ENCODE data around the gene DDX43. TPM values are rescaled to one million over a fixed set of nuclear protein-coding genes. Genes with fewer than 3 reads are reported as not detected.

The DDX43 gene
- total RNA-seq (1 to 10 TPM in 1 of 5 experiments, under 1 TPM in 3, not detected in 1; 0.32 to 2.4 (median 0.59) TPM), polyA plus RNA-seq (under 1 TPM; 0.29 to 0.38 TPM), total RNA-seq (1.6 reads per million, percentile 5 among the genes with 10 or more reads in this experiment)

- H3K4me1 ChIP-seq (ENCODE audit: control insufficient read depth in 2 of 2, insufficient read depth in 2 of 2, low read length in 2 of 2), result peaks cover 0 to 7% of the 10 kb centered on the region in 2 donors
- peak within 1 kb of the TSS; percentile 43 for H3K4me3 ChIP-seq (ENCODE audit: low read length)
- no peaks in the 10 kb centered on the region for H3K9me3 ChIP-seq (ENCODE audit: control insufficient read depth in 2 of 3, low read length in 3 of 3)
- H3K27ac ChIP-seq (ENCODE audit: low read depth, low read length), result peak within 1 kb of the TSS; percentile 68
- Mint-ChIP-seq H3K4me1 (peaks cover 0 to 23% (median 0%) of the 10 kb centered on the region in 7 donors), H3K36me3 (peaks cover 0 to 13% (median 0%) of the 10 kb centered on the region in 5 donors), H3K27ac (peak within 1 kb of the TSS in 7 of 9 donors; percentile 62 to 95 (median 84)), H3K4me3 (peak within 1 kb of the TSS; percentile 32 to 86 (median 78)), H3K27me3 (peaks cover 0 to 6% (median 0%) of the 10 kb centered on the region in 5 donors), H3K9me3 (peaks cover 0 to 4% (median 0%) of the 10 kb centered on the region in 11 donors)
- ATAC-seq, result peak; percentile 79
- H3K36me3 ChIP-seq (ENCODE audit: control insufficient read depth in 2 of 3, insufficient read depth in 3 of 3, low read length in 3 of 3), result no peaks in the 10 kb centered on the region
- no peaks in the 10 kb centered on the region for H3K27me3 ChIP-seq (ENCODE audit: control insufficient read depth in 2 of 2, insufficient read depth in 2 of 2, low read length in 2 of 2)
- DNase-seq, result peak in 8 of 9 donors; percentile 13 to 60 (median 34)
- ChIA-PET CTCF (no interaction called here), POLR2A (no interaction called here)
- intact Hi-C loops (cut with micrococcal nuclease), result no loop called here
These were observed at the start of gene DDX43 for GRCh38 chr6:73394577-73395354. TSS of gene DDX43 (plus strand) at chr6:73394828. CDS start at chr6:73394906, 78 bp downstream.

- no peaks in the 10 kb centered on the region for H3K4me1 ChIP-seq (ENCODE audit: control insufficient read depth in 2 of 2, insufficient read depth in 2 of 2, low read length in 2 of 2)
- no peak overlapping the region for H3K27ac ChIP-seq (ENCODE audit: low read depth, low read length)
- H3K4me3 ChIP-seq (ENCODE audit: low read length), result no peak overlapping the region
- Mint-ChIP-seq H3K9me3 (no peaks in the 10 kb centered on the region), H3K4me1 (peaks cover 0 to 4% (median 0%) of the 10 kb centered on the region in 7 donors), H3K36me3 (no peaks in the 10 kb centered on the region), H3K27ac (no peak overlapping the region), H3K27me3 (peaks cover 41 to 62% (median 44%) of the 10 kb centered on the region in 5 donors), H3K4me3 (no peak overlapping the region)
- CTCF ChIA-PET, result interaction anchor here (0.6 kb wide), 1 partner anchor 661 kb away, joined by 5 read pairs; no protein-coding TSS in a partner anchor
- POLR2A ChIA-PET, result no interaction called here
- H3K27me3 ChIP-seq (ENCODE audit: control insufficient read depth in 2 of 2, insufficient read depth in 2 of 2, low read length in 2 of 2), result no peaks in the 10 kb centered on the region
- ATAC-seq (no peak), DNase-seq (no peak)
- no peaks in the 10 kb centered on the region for H3K9me3 ChIP-seq (ENCODE audit: control insufficient read depth in 2 of 3, low read length in 3 of 3)
- intact Hi-C loops (cut with micrococcal nuclease), result no loop called here
- no peaks in the 10 kb centered on the region for H3K36me3 ChIP-seq (ENCODE audit: control insufficient read depth in 2 of 3, insufficient read depth in 3 of 3, low read length in 3 of 3)
These were observed 46.0 kb upstream of the DDX43 start for GRCh38 chr6:73348550-73349204.

- H3K4me3 ChIP-seq (ENCODE audit: low read length), result no peak overlapping the region
- H3K9me3 Mint-ChIP-seq, result no peaks in the 10 kb centered on the region
- H3K27me3 ChIP-seq (ENCODE audit: control insufficient read depth in 2 of 2, insufficient read depth in 2 of 2, low read length in 2 of 2), result no peaks in the 10 kb centered on the region
- H3K4me3 Mint-ChIP-seq, result no peak overlapping the region
- no peaks in the 10 kb centered on the region for H3K36me3 ChIP-seq (ENCODE audit: control insufficient read depth in 2 of 3, insufficient read depth in 3 of 3, low read length in 3 of 3)
- peaks cover 0 to 4% (median 0%) of the 10 kb centered on the region in 7 donors for H3K4me1 Mint-ChIP-seq
- H3K36me3 Mint-ChIP-seq, result no peaks in the 10 kb centered on the region
- intact Hi-C loops (cut with micrococcal nuclease), result no loop called here
- H3K27ac Mint-ChIP-seq, result no peak overlapping the region
- DNase-seq, result no peak
- ChIA-PET POLR2A (no interaction called here), CTCF (interaction anchor here (0.6 kb wide), 1 partner anchor 662 kb away, joined by 5 read pairs; no protein-coding TSS in a partner anchor)
- H3K4me1 ChIP-seq (ENCODE audit: control insufficient read depth in 2 of 2, insufficient read depth in 2 of 2, low read length in 2 of 2), result no peaks in the 10 kb centered on the region
- ATAC-seq, result no peak
- no peak overlapping the region for H3K27ac ChIP-seq (ENCODE audit: low read depth, low read length)
- H3K9me3 ChIP-seq (ENCODE audit: control insufficient read depth in 2 of 3, low read length in 3 of 3), result no peaks in the 10 kb centered on the region
- H3K27me3 Mint-ChIP-seq, result peaks cover 41 to 58% (median 44%) of the 10 kb centered on the region in 5 donors
These were observed 45.3 kb upstream of the DDX43 start for GRCh38 chr6:73349311-73349710.

- H3K4me1 ChIP-seq (ENCODE audit: control insufficient read depth in 2 of 2, insufficient read depth in 2 of 2, low read length in 2 of 2), result no peaks in the 10 kb centered on the region
- no peak within 1 kb of the TSS for H3K4me3 Mint-ChIP-seq
- H3K27me3 ChIP-seq (ENCODE audit: control insufficient read depth in 2 of 2, insufficient read depth in 2 of 2, low read length in 2 of 2), result no peaks in the 10 kb centered on the region
- ATAC-seq, result no peak
- H3K36me3 ChIP-seq (ENCODE audit: control insufficient read depth in 2 of 3, insufficient read depth in 3 of 3, low read length in 3 of 3), result no peaks in the 10 kb centered on the region
- peaks cover 23 to 37% (median 28%) of the 10 kb centered on the region in 5 donors for H3K27me3 Mint-ChIP-seq
- no peaks in the 10 kb centered on the region for H3K36me3 Mint-ChIP-seq
- peaks cover 0 to 4% (median 0%) of the 10 kb centered on the region in 7 donors for H3K4me1 Mint-ChIP-seq
- H3K4me3 ChIP-seq (ENCODE audit: low read length), result no peak within 1 kb of the TSS
- no peaks in the 10 kb centered on the region for H3K9me3 ChIP-seq (ENCODE audit: control insufficient read depth in 2 of 3, low read length in 3 of 3)
- DNase-seq, result no peak
- H3K9me3 Mint-ChIP-seq, result no peaks in the 10 kb centered on the region
- CTCF ChIA-PET, result no interaction called here
- POLR2A ChIA-PET, result no interaction called here
- no peak within 1 kb of the TSS for H3K27ac Mint-ChIP-seq
- intact Hi-C loops (cut with micrococcal nuclease), result no loop called here
- H3K27ac ChIP-seq (ENCODE audit: low read depth, low read length), result no peak within 1 kb of the TSS
These were observed 40.7 kb upstream of the DDX43 start, which contains the start of gene DPPA5 for GRCh38 chr6:73353636-73354593. TSS of gene DPPA5 (minus strand) at chr6:73354276. CDS start at chr6:73354225, 51 bp downstream.

- H3K27ac ChIP-seq (ENCODE audit: low read depth, low read length), result no peak within 1 kb of the TSS
- ATAC-seq (no peak), DNase-seq (no peak)
- Mint-ChIP-seq H3K4me3 (no peak within 1 kb of the TSS), H3K27ac (no peak within 1 kb of the TSS), H3K4me1 (no peaks in the 10 kb centered on the region), H3K36me3 (peaks cover 0 to 3% (median 0%) of the 10 kb centered on the region in 5 donors), H3K9me3 (peaks cover 0 to 4% (median 0%) of the 10 kb centered on the region in 11 donors), H3K27me3 (peaks cover 0 to 7% (median 2%) of the 10 kb centered on the region in 5 donors)
- ChIA-PET POLR2A (no interaction called here), CTCF (no interaction called here)
- H3K4me1 ChIP-seq (ENCODE audit: control insufficient read depth in 2 of 2, insufficient read depth in 2 of 2, low read length in 2 of 2), result no peaks in the 10 kb centered on the region
- no peaks in the 10 kb centered on the region for H3K36me3 ChIP-seq (ENCODE audit: control insufficient read depth in 2 of 3, insufficient read depth in 3 of 3, low read length in 3 of 3)
- no peaks in the 10 kb centered on the region for H3K27me3 ChIP-seq (ENCODE audit: control insufficient read depth in 2 of 2, insufficient read depth in 2 of 2, low read length in 2 of 2)
- no peaks in the 10 kb centered on the region for H3K9me3 ChIP-seq (ENCODE audit: control insufficient read depth in 2 of 3, low read length in 3 of 3)
- H3K4me3 ChIP-seq (ENCODE audit: low read length), result no peak within 1 kb of the TSS
- intact Hi-C loops (cut with micrococcal nuclease), result no loop called here
These were observed 32.3 kb upstream of the DDX43 start, which contains the start of gene KHDC3L for GRCh38 chr6:73362358-73362757. TSS of gene KHDC3L (plus strand) at chr6:73362658. CDS start at chr6:73362730, 72 bp downstream.
